Large intestine (tissue), 3 donors: ENCODE results near the gene ZDHHC17. TPM values are rescaled to one million over a fixed set of nuclear protein-coding genes. Genes with fewer than 3 reads are reported as not detected.

Experiments
- DNase-seq, 2 donors: peaks; one replicate each; pipeline versions ENCODE4 v3.0.0 to v3.0.0-alpha.2; 2013
- H3K27ac ChIP-seq: one replicate; pipeline ENCODE4 v1.5.1; 2013; ENCODE audit warnings: low read length
- H3K27me3 ChIP-seq: 2 replicates; pipeline ENCODE4 v1.6.1; 2013; ENCODE audit warnings: low read length; ENCODE audit not compliant: control insufficient read depth, insufficient read depth
- H3K36me3 ChIP-seq: 2 replicates; pipeline ENCODE4 v1.6.1; 2013; ENCODE audit warnings: low read length; ENCODE audit not compliant: control insufficient read depth, insufficient read depth
- H3K4me1 ChIP-seq: one replicate; pipeline ENCODE4 v1.6.1; 2013; ENCODE audit warnings: low read length; ENCODE audit not compliant: control insufficient read depth, insufficient read depth
- H3K4me3 ChIP-seq: one replicate; pipeline ENCODE4 v1.5.1; 2013; ENCODE audit warnings: low read length
- H3K9me3 ChIP-seq: one replicate; pipeline ENCODE4 v1.6.1; 2013; ENCODE audit warnings: mild to moderate bottlenecking, low read depth, low read length, moderate library complexity; ENCODE audit not compliant: control insufficient read depth
- WGBS: methylation state at CpG from one replicate; pipeline ENCODE4 v1.1.5; 2013; ENCODE audit warnings: low lambda C conversion rate; ENCODE audit not compliant: insufficient coverage; 5-methylcytosine and 5-hydroxymethylcytosine counted together
- polyA plus RNA-seq: library from polyadenylated mRNA; unstranded; fragments of 120-200 nt; gene quantifications from one replicate; pipeline ENCODE4 v1.2.1, GENCODE V29; 2013

The ZDHHC17 gene
- polyA plus RNA-seq, 1 donor = 44.5 TPM

DNA sequence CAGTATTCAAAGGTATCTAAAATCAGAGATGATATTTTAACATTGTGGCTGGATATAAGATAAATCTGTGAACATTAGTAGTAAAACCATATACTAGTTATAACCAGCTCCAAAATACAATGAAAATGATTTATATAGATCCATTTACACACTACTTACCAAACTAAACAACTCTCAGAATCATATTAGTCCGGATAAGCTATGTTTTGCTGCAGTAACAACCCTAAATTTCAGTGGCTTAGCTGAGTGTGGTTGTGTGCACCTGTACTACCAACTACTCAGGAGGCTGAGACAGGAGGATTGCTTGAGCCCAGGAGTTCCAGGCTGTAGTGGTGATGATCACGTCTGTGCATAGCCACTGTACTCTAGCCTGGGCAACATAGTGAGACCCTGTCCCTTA is 23.8 kb downstream of the ZDHHC17 start:
- Histone ChIP-seq H3K4me1 (no peaks in the 10 kb centered on the region), H3K9me3 (peaks cover 4% of the 10 kb centered on the region), H3K4me3 (no peak overlapping the region), H3K27me3 (no peaks in the 10 kb centered on the region), H3K27ac (no peak overlapping the region), H3K36me3 (no peaks in the 10 kb centered on the region)
- no peak for DNase-seq
- no CpG with 5 or more reads among the region's 2 CpGs for WGBS

DNA sequence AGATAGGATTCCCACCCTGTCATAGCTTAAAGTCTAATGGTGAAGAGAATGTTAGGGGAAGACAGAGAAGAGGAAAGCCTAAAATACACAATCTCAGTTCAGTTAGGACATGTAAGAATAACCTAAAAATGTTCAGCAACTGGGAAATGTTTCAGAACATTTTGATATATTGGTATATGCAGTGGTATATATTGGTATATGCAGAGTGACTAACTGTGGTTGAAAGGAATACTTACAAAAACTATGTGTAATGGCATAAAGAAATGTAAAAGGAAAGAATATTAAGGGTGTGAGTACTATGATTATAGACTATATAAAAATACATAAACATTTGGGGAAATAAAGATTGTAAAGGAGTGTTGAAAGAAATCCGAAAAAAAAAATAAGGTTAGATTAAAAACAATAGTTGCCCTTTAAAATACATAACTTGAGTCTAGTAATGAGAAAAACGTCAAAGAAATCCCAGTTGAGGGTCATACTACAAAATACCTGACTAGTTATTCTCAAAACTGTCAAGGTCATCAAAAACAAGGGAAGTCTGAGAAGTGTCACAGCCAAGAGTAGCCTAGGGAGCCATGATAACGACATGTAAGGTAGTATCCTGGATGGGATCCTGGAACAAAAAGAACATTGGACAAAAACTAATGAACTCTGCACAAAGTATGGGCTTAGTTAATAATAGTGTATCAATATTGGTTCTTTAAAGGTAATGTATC is 25.6 kb downstream of the ZDHHC17 start:
- H3K4me3 ChIP-seq = no peak overlapping the region
- WGBS = 91% methylated on average over 1 of the region's 3 CpGs
- no peaks in the 10 kb centered on the region for H3K27me3 ChIP-seq
- DNase-seq = no peak
- no peak overlapping the region for H3K27ac ChIP-seq
- H3K36me3 ChIP-seq = no peaks in the 10 kb centered on the region
- H3K9me3 ChIP-seq = peaks cover 4% of the 10 kb centered on the region
- H3K4me1 ChIP-seq = no peaks in the 10 kb centered on the region

DNA sequence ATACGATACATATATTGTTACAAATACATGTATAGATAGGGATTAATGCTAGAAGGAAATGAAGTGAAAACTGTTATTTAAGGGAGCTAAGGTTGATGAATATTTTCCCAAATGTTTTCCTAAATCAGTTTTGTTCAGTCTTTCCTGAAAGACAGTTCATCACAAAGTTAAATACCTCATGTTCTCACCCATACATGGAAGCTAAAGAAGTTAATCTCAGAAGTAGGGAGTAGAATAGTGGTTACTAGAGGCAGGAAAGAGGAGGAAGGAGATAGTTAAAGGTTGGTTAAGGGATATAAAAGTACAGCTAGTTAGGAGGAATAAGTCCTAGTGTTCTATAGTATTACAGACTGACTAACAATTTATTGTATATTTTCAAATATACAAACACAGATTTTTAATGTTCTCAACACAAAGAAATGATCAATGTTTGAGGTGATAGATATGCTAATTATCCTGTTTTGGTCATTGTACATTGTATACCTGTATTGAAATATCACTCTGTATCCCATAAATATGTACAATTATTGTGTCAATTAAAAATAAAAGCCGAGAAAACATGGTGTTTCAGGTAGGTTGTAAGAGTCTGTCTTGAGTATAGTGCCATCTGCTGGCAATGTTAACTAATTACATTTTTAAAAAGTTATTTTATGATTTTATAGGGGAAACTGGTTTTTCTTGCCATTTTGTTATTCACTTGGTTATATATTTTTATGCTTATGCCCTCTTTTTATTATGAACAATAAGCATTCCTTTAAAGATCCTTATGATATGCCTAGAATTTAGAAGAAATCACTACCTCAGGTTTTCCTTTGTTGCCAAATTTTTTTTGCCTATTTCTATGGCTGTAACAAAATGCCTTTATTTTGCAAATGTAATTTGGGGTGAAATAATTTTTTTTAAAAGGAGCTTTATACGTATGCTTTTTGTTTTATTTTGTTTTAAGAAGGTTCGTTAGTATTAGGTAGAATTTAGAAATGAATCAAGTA is 26.9 kb downstream of the ZDHHC17 start:
- H3K27ac ChIP-seq = no peak overlapping the region
- WGBS = 10% methylated on average over 2 of the region's 4 CpGs
- no peaks in the 10 kb centered on the region for H3K4me1 ChIP-seq
- H3K4me3 ChIP-seq = no peak overlapping the region
- DNase-seq = peak in 1 of 2 donors; percentile 27
- no peaks in the 10 kb centered on the region for H3K27me3 ChIP-seq
- H3K9me3 ChIP-seq = peaks cover 4% of the 10 kb centered on the region
- H3K36me3 ChIP-seq = no peaks in the 10 kb centered on the region

DNA sequence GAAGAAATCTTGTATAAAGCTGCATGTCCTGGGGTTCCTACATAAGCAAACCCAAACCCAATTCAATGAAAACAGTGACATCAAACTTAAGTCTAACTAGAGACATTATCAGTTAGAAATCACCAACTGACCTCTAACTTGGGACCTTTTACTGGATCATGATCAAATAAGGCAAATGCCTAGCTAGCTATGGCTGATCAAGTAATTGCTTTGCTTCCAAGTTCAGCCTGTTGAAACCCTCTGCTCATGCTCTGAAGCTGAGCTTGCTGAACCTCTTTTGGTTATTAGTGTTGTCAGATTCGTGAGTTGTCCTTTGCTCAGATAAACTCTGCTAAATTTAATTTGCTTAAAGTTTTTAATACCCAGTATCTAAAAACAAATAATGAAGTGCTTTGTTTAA is 28.9 kb downstream of the ZDHHC17 start:
- no peak overlapping the region for H3K27ac ChIP-seq

DNA sequence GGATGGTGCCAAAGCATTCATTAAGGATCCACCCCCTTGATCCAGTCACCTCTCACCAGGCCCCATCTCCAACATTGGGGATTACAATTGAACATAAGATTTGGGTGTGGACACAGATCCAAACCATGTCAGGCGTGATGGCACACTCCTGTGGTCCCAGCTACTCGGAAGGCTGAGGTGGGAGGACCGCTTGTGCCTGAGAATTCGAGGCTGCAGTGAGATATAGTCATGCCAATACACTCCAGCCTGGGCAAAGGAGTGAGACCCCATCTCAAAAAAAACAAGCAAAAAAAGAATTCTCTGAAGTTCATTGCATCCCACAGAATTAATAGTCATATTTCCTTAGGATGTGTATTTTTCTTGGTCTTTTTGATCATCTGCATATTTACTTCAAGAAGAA is 34.9 kb downstream of the ZDHHC17 start:
- no peak for DNase-seq
- Histone ChIP-seq H3K27ac (no peak overlapping the region), H3K9me3 (peaks cover 14% of the 10 kb centered on the region), H3K4me3 (no peak overlapping the region), H3K4me1 (no peaks in the 10 kb centered on the region), H3K27me3 (no peaks in the 10 kb centered on the region), H3K36me3 (peaks cover 10% of the 10 kb centered on the region)
- no CpG with 5 or more reads among the region's 4 CpGs for WGBS

More for the DNA sequence above, 28.9 kb downstream of the ZDHHC17 start:
- Histone ChIP-seq H3K4me3 (no peak overlapping the region), H3K27me3 (no peaks in the 10 kb centered on the region), H3K36me3 (no peaks in the 10 kb centered on the region), H3K4me1 (no peaks in the 10 kb centered on the region), H3K9me3 (no peaks in the 10 kb centered on the region)
- no peak for DNase-seq
- WGBS = no CpG with 5 or more reads among the region's 1 CpG

DNA sequence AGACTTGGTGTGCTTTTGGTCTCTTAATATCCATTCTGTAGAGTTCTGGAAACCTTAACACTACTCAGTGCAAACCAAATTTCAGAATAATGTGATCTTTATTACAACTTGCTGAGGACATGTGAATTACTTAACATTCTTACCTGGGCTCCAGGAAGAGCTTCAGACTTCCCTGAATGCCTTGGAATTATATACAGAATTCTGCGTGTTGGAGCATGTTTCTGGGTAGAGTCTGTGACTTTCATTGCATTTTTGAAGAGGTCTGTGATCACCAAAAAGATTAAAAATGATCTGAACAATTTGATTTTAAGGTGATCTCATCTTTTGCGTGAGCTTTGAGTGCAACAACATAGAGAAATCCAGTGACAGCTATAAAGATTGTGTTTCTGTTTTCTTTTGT is 35.4 kb downstream of the ZDHHC17 start:
- DNase-seq = no peak
- Histone ChIP-seq H3K4me3 (no peak overlapping the region), H3K27me3 (no peaks in the 10 kb centered on the region), H3K27ac (no peak overlapping the region), H3K4me1 (no peaks in the 10 kb centered on the region), H3K9me3 (peaks cover 14% of the 10 kb centered on the region), H3K36me3 (peaks cover 10% of the 10 kb centered on the region)
- WGBS = 83% methylated on average over 1 of the region's 2 CpGs

DNA sequence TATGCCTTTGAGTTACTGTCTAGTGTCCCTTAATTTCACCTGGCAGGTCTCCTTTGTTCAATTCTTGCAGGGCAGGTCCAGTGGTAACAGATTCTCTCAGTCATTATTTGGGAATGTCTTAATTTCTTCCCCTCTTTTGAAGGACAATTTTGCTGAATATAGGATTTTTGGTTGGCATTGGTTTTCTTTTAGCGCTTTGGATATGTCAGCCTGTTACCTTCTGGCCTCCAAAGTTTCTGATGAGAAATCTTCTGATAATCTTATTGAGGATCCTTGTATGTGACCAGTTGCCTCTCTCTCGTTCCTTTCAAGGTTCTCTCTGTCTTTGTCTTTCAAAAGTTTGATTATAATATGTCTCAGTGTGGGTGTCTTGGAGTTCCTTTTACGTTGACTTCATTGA is 38.1 kb downstream of the ZDHHC17 start:
- DNase-seq = no peak
- H3K36me3 ChIP-seq = peaks cover 21% of the 10 kb centered on the region
- H3K9me3 ChIP-seq = peaks cover 14% of the 10 kb centered on the region
- H3K4me1 ChIP-seq = no peaks in the 10 kb centered on the region
- no peak overlapping the region for H3K4me3 ChIP-seq
- 100% methylated on average over 2 of the region's 3 CpGs for WGBS
- H3K27ac ChIP-seq = no peak overlapping the region
- H3K27me3 ChIP-seq = no peaks in the 10 kb centered on the region

DNA sequence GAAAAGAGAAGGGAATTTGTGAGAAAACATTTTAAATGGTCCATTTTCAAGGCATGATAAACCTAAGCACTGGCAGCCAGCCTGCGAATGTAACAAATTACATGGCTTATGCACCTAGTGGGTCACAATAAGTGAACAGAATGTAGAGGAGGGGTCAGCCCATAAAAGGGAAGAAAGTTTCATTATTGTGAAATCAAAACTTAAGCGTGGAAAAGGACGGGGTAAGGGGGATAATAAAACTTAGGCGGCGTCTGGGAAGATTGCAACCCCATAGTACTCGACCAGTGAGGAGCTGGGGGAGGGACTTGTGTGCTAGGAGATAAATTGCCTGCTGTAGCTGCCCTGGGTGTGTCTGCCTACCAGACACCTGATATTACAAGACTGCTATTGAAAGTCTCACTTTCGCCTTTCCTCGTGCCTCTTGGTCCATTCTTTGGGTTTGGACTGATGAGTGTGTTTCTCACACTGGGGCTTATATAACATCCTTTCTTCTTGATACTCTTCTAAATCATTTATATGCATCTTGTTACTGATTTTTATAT is 40.6 kb downstream of the ZDHHC17 start:
- Histone ChIP-seq H3K27me3 (no peaks in the 10 kb centered on the region), H3K4me3 (no peak overlapping the region), H3K27ac (peak overlapping the region; percentile 3), H3K36me3 (peaks cover 24% of the 10 kb centered on the region), H3K4me1 (no peaks in the 10 kb centered on the region), H3K9me3 (peaks cover 14% of the 10 kb centered on the region)
- WGBS = 40% methylated on average over 1 of the region's 8 CpGs
- peak; percentile 85 to 93 for DNase-seq

DNA sequence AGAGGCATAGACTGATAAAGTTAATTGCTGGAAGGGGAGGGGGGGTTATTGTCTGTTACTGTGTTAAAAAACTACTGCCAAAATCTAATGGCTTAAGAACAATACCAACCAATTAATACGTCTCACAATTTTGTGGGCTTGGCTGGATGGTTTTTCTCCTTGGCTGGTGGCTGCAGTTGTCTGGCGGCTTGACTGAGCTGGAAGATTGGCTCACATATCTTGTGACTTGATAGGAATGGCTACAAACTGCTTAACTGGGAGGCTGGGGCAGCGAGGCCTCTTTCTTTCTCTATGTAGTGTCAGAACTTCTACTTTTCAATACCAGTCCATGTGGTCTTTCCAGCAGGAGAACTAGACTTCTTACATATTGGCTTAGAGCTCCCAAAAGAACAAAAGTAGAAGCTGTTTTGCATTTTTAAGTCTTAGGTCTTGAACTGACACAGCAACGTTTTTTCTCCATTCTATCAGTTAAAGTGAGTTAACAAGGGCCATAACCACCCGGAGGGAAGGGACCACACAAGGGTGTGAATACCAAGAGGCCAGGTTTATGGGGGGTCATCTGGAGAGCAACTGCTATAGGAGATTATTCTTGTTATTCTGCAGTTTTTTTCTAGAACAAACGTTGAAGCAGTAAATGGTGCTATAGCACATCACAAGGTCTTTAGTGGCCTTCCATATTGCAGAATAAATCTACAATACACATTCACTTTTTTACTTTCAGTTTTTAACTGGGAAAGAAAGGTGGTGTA is 46.9 kb downstream of the ZDHHC17 start:
- H3K27me3 ChIP-seq = no peaks in the 10 kb centered on the region
- no CpG with 5 or more reads among the region's 6 CpGs for WGBS
- DNase-seq = peak; percentile 90 to 97
- peak overlapping the region; percentile 79 for H3K27ac ChIP-seq
- H3K4me1 ChIP-seq = peaks cover 13% of the 10 kb centered on the region
- no peak overlapping the region for H3K4me3 ChIP-seq
- H3K9me3 ChIP-seq = no peaks in the 10 kb centered on the region
- H3K36me3 ChIP-seq = peaks cover 22% of the 10 kb centered on the region

DNA sequence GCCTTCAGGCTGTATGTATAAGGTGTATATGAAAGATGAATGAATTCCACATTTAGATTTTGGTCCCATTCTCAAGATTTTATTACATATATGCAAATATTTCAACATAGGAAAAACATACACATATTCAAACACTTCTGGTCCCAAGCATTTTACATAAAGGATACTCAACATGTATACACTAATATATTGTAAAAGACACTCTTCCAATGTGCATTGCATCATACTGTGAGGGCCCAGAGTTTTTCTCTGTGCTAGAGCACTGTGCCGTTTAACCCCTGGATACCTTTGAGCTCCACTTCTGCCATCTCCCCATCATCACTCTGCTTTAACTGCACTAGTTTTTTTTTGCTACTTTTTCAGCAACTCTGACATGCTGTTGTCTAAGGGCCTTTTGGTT is 48.1 kb downstream of the ZDHHC17 start:
- no peak overlapping the region for H3K27ac ChIP-seq
- peak in 1 of 2 donors; percentile 8 for DNase-seq
- H3K4me3 ChIP-seq = no peak overlapping the region
- WGBS = 43% methylated on average over 1 of the region's 1 CpG
- no peaks in the 10 kb centered on the region for H3K27me3 ChIP-seq
- H3K36me3 ChIP-seq = peaks cover 12% of the 10 kb centered on the region
- no peaks in the 10 kb centered on the region for H3K9me3 ChIP-seq
- peaks cover 13% of the 10 kb centered on the region for H3K4me1 ChIP-seq
